ENCODE measurements around the gene NRG2.

Gene NRG2

GRCh38 chr5:139982157-139982974 lies 60.7 kb downstream of the NRG2 start:
- H3K4me3 ChIP-seq (replicated peaks; ENCODE audit: insufficient read depth, low read length) = no peak overlapping the region
- TF ChIP-seq GABPA (IDR thresholded peaks at IDR 0.05; ENCODE audit: low read depth) = no peak
- TF ChIP-seq POLR2AphosphoS5 (IDR thresholded peaks at IDR 0.05; ENCODE audit: low read depth) = no peak
- no peak for TF ChIP-seq REST (IDR thresholded peaks at IDR 0.05; ENCODE audit: insufficient replicate concordance, low read depth)
- no peak for TF ChIP-seq SPI1 (IDR thresholded peaks at IDR 0.05; ENCODE audit: borderline replicate concordance, low read depth)
- no peak for TF ChIP-seq CTCF (IDR thresholded peaks at IDR 0.05; ENCODE audit: insufficient read depth, low read length)
- H3K27ac ChIP-seq (replicated peaks) = no peak overlapping the region
- H3K27me3 ChIP-seq (ENCODE audit: insufficient read depth, poor library complexity, severe bottlenecking) = no peaks in the 10 kb centered on the region
- DNase-seq (ENCODE audit: low read depth in 1 of 2, low spot score in 1 of 2) = no peak

GRCh38 chr5:139980765-139981164 lies 62.3 kb downstream of the NRG2 start:
- H3K27me3 ChIP-seq (ENCODE audit: insufficient read depth, poor library complexity, severe bottlenecking) = no peaks in the 10 kb centered on the region
- no peak for TF ChIP-seq REST (IDR thresholded peaks at IDR 0.05; ENCODE audit: insufficient replicate concordance, low read depth)
- TF ChIP-seq CTCF (IDR thresholded peaks at IDR 0.05; ENCODE audit: insufficient read depth, low read length) = no peak
- no peak for TF ChIP-seq SPI1 (IDR thresholded peaks at IDR 0.05; ENCODE audit: borderline replicate concordance, low read depth)
- TF ChIP-seq GABPA (IDR thresholded peaks at IDR 0.05; ENCODE audit: low read depth) = no peak
- TF ChIP-seq POLR2AphosphoS5 (IDR thresholded peaks at IDR 0.05; ENCODE audit: low read depth) = no peak
- no peak overlapping the region for H3K27ac ChIP-seq (replicated peaks)
- no peak for DNase-seq (ENCODE audit: low read depth in 1 of 2, low spot score in 1 of 2)
- H3K4me3 ChIP-seq (replicated peaks; ENCODE audit: insufficient read depth, low read length) = no peak overlapping the region

DNA sequence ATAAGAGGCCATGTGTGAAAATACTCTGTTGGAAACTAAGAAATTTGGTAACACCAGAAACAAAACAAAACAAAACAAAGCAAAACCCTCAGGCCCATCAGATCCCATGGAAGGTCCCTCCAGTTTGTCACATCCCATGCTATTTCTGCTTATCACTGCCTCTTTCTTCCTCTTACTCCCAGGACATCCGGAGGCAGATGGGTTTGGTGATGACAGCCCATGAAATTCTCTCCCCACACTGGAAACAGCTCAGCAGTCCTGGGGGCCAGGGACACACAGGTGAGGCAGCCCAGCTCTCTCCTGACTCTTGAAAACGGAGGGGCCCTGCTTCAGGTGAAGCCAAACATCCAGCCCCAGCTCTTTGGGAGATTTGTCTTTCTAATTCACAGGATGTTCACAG lies 63.2 kb downstream of the NRG2 start:
- TF ChIP-seq SPI1 (IDR thresholded peaks at IDR 0.05; ENCODE audit: borderline replicate concordance, low read depth) (no peak), POLR2AphosphoS5 (IDR thresholded peaks at IDR 0.05; ENCODE audit: low read depth) (no peak), REST (IDR thresholded peaks at IDR 0.05; ENCODE audit: insufficient replicate concordance, low read depth) (no peak), GABPA (IDR thresholded peaks at IDR 0.05; ENCODE audit: low read depth) (no peak), CTCF (IDR thresholded peaks at IDR 0.05; ENCODE audit: insufficient read depth, low read length) (no peak)
- Histone ChIP-seq H3K27ac (replicated peaks) (no peak overlapping the region), H3K4me3 (replicated peaks; ENCODE audit: insufficient read depth, low read length) (no peak overlapping the region), H3K27me3 (ENCODE audit: insufficient read depth, poor library complexity, severe bottlenecking) (no peaks in the 10 kb centered on the region)
- DNase-seq (ENCODE audit: low read depth in 1 of 2, low spot score in 1 of 2) = no peak

All from HL-60 (cell line).